HTR-8/SVneo (cell line): ENCODE data around the gene OR5K2.

Experiments
- DNase-seq: peaks from one replicate; pipeline ENCODE4 v3.0.0; 2011; ENCODE audit warnings: low spot score, mixed read lengths; ENCODE audit not compliant: insufficient read length
- FAIRE-seq: peaks from 2 replicates; lab custom pipeline; 2011; peaks lifted over from hg19 to GRCh38; lab: Jason Lieb, UNC

Gene OR5K2

GRCh38 chr3:98497381-98497780 lies at the start of gene OR5K2:
Gene OR5K2, plus strand, starts transcription at chr3:98497681. Its CDS starts 0 bp downstream, at chr3:98497681.
- FAIRE-seq: no peak
- DNase-seq: no peak

DNA sequence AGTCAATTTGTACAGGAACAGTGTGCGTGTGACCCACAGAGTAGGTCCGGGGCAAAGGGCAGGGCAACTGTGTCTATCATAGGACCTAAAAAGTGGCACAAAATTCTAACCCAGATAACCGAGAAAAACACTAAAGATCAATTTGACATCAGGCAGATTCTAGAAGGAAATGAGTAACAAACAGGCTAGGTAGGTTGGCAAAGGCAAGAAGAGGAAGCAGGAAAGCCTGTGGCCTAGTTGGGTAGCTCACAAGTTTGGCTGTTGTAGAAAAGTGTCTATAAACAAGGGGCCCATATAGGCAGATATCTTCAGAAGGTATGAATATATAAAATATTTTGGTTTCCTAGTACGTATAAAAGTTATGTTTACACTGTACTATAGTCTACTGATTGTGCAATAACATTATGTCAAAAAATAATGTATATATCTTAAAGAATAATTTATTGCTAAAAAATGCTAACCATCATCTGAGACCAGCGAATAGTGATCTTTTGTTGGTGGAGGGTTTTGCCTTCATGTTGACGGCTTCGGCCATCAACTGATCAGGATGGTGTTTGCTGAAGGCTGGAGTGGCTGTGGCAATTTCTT lies 47.8 kb upstream of the OR5K2 start:
- no peak for DNase-seq
- no peak for FAIRE-seq

GRCh38 chr3:98450372-98450771 lies 47.1 kb upstream of the OR5K2 start:
- FAIRE-seq (no peak), DNase-seq (no peak)

DNA sequence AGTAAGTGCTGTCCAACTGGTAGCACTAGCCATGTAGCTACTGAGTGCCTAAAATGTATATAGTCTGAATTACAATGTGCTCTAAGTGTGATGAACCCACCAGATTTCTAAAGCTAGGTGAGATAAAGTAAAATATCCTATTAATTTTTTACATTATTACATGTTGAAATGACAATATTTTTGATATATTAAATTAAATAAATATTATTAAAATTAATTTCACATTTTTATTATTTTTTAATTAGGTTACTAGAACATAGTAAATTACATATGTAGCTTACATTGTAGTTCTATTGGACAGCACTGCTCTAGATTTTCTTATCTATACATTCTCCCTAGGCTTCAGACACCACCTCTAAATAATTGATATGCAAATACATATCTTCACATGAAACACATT lies 43.7 kb upstream of the OR5K2 start:
- FAIRE-seq: no peak
- no peak for DNase-seq

DNA sequence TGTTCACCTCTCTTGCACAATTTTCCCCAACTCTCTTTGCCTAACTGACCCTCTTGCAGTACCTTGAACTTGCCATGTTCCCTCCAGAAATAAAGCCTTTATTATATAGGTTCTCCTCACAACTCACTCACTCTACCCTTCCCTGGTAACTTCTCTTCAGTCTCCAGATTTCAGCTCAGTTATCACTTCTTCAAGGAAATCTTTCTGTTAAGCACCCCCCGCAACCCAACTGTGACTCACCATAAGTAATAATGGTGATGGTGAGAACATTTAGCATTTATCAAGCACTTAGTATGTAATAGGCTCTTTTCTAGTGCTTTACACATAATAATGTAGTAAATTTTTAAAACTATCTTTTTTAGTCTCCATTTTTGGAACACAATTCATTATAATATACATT lies 42.6 kb upstream of the OR5K2 start:
- DNase-seq: no peak
- FAIRE-seq: no peak

DNA sequence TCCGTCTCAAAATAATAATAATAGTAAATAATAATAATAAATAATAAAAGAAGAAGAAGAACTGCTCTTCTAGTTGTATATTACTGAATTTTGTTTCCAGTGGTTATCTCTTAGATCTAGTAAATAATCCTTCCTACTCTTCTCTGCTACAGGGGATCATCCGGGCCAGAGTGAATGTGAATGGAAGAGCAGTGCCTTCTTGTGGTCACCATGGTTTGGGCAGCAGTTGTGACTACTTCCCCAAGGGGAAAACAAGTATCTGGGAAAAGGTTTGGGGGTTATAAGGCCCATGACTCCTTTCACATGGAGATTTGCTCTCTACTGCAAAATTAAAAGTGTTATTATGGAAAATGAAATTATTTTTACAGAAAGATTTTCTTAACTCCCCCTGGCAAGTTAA lies 39.9 kb upstream of the OR5K2 start:
- FAIRE-seq: no peak
- DNase-seq: no peak

DNA sequence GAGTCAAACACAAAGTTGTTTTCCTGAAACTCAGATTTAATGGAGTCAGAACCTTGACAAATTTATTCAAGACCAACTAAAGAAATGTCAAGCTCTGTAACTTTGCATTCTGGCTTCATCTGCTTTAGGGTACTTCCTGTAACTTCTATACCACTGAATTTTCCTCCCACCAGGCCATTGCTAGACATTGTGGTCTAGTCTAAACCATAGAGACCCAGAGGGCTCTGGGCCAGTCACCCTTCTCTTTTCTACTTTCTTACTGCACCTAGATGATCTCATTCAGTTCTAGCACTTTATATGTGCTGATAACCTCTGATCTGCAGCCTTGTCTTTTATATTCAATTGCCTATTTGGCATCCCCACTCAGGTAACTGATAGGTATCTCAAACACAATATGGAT lies 37.3 kb upstream of the OR5K2 start:
- FAIRE-seq (no peak), DNase-seq (no peak)

DNA sequence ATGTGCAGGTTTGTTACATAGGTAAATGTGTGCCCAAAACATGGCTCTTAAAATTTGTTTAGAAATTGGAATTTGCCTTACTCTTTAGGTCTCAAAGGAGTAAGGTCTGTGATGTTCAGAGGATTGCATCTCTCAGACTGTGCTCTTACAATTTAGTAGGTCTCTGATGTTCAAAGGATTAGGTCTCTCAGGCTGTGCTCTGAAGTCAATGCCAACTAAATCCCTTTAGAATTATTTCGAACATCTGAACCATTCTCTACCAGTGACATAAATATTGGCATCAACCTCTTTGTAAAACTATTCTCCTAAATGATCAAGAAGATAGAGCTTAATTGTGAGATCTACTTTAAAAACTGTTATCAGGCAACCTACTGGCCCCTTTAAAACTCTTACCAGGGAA lies 34.6 kb upstream of the OR5K2 start, which contains the start of gene OR5K1:
Gene OR5K1, plus strand, starts transcription at position 301 of the 400 bp plus-strand sequence. CDS start 6,376 bp downstream, outside the sequence.
- FAIRE-seq (no peak), DNase-seq (no peak)

- no peak for FAIRE-seq
- DNase-seq: no peak
These were observed 14.6 kb upstream of the OR5K2 start for GRCh38 chr3:98482717-98483482.

- no peak for FAIRE-seq
- DNase-seq: no peak
These were observed 13.9 kb upstream of the OR5K2 start for GRCh38 chr3:98483626-98484025.

DNA sequence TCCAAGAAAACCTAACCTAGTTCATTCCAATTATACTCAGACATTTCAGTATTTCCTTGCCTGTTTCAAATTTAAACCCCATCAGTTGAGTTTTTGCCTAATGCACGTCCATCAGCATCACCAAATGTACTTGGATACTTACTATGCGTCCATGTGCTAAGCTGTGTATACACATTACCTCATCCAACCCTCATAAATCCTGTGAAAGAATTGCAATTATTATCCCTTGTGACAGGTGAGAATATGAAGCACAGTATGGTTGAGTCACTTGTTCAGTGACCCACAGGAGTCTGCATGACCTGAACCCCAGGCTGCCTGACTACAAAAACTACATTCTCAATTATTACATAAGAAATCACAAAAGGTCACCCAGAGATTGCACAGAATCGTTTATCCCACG lies 2.5 kb downstream of the OR5K2 start:
- FAIRE-seq: no peak
- no peak for DNase-seq

DNA sequence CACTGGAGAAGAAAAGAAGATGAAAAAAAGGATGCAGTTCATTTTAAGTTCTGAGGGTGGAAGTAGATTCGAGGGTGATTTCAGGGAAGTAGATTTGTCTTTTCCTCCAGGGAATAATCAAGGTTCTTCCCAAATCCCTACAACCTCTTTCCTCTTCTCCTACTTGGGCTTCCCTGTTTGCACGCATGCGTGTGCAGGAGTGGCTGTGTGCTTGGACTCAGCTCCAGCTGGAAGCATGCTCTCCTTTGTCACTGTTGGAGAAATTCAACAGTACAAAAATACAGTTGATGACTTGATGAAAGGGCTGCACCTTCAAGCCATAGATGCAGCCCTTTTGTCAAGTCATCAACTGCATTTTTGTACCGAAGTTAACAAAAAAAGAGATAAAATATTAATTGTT lies 3.8 kb downstream of the OR5K2 start:
- FAIRE-seq (no peak), DNase-seq (no peak)

- FAIRE-seq (no peak), DNase-seq (no peak)
These were observed 4.5 kb downstream of the OR5K2 start for GRCh38 chr3:98501863-98502576.

DNA sequence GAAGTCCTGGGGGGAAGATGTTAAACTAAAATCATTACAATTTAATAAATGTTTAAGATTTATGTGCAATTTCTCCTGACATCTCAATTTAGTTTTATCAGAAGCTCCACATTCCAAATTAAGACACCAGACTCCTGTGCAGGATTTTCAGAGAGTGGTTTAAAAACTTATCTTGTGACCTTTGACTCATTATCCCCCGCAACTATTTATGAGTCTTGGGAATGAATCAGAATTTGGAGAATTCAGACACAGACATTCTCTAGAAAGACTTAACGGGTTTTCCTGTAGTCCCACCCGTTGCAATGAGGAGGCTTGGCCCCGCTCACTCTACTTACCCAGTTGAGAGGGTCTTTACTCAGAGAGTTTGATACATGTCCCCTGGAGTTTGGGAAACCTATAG lies 7.1 kb downstream of the OR5K2 start:
- DNase-seq (peak; percentile 22), FAIRE-seq (no peak)

- FAIRE-seq (no peak), DNase-seq (no peak)
These were observed 11.1 kb downstream of the OR5K2 start for GRCh38 chr3:98508582-98508981.

DNA sequence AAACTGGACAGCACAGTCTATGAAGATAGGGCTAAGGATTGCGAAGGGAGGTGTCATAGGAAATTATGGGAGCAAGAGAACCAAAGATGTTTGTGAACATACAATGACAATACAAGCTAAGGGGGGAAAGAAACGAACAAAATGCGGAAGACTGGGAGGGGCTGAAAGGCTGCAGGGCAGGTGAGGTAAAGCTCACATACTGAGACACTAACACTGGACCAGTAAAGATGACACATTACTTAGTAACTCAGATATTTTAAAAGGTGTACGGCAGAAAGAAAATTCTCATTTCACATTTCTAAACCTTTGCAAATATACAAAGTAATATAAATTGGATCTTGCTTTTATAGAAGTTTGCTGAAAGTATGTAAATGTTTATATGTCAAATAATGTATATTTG lies 15.1 kb downstream of the OR5K2 start:
- DNase-seq (no peak), FAIRE-seq (peak; percentile 9)

GRCh38 chr3:98513091-98513511 lies 15.6 kb downstream of the OR5K2 start:
- FAIRE-seq: no peak
- peak; percentile 12 for DNase-seq

DNA sequence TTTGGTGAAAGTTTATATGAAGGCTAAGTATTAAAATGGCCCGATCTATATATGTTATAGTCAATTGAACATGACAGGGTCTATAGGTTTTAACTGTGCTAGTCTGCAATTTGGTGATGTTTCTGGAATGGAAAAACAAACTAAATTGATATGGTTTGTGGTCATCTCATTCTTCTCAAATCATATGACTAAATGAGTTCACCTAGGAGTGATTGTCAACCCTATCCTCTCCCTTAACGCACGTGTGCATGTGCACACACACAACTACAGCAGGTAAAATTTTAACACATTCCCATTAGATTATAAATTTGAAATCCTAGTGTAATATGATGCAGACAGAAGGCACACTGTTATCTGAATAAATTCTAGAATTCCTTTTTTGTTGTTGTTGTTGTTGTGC lies 16.3 kb downstream of the OR5K2 start:
- no peak for DNase-seq
- no peak for FAIRE-seq

DNA sequence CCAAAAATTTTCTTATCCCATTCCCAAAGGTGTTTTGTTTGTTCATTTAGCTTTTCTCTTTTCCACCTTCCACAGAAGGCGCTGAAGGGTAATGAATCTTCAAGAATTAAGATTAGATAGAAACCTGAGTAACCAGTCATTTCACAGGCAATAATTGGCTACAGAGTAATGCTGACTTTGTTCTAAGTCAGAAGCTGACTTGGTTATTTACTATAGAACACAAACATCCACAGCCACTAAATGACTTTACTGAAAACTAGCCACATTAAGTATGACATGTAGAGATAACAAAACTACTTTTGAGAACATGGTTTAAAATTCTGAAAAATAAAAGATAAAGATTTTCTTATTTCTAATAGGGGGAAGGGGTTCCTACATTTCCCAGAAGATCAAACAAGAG lies 17.5 kb downstream of the OR5K2 start:
- DNase-seq: no peak
- FAIRE-seq: no peak

DNA sequence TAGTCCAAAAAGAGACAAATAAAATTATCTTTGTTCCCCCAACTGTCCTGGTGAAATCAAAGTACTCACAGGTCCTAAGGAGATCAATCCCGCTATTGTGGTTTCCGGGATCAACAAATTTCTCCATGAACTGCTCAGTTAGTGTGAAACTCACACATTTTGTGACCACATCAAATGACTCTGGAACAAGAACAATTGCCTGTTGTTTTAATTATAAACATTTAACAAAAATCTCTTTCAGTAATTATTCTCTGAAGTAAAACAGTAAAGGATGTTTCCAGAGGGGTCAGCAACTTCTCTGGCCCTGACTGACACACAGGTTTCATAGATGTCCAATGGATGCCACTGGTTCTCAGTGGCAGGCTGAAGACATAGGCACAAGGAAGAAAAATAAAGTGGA lies 21.3 kb downstream of the OR5K2 start:
- FAIRE-seq (no peak), DNase-seq (no peak)

- no peak for FAIRE-seq
- DNase-seq: no peak
These were observed 21.9 kb downstream of the OR5K2 start for GRCh38 chr3:98519351-98519750.
